Measurements from ENCODE around the gene ZFAND2B. TPM values are rescaled to one million over a fixed set of nuclear protein-coding genes. Genes with fewer than 3 reads are reported as not detected.

ZFAND2B gene
- total and polyA plus RNA-seq, 2 experiments from 2014 or later, result 16.3 to 30.0 TPM

DNA sequence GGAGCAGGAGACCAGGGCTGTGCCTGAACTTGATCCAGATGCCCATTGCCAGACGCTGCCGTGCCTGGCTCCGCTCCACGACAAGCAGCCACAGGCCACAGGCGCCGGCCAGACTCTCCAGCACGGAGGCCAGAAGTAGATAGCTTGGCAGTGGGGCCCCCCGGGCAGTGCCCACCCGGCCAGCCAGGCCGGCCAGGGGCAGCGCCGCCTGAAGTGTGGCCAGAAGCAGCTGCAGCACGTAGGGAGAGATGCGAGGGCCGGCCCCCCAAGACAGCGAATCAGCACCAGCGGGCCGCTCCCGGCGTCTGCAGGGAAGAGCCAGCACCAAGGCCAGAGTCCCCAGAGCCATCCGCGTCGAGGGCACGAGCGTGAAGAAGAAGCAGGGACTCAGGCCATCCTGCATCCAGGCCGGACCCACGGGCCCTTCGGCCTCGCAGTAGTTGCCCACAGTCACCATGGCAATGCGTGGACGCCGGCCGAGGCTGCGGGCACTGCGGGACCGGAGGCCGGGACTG is 11.7 kb downstream of the ZFAND2B start:
- peak overlapping the region; percentile 81; the same call in 1 of the 2 replicates for H2AFZ ChIP-seq
- H3K4me1 Mint-ChIP-seq, result peaks cover 21% of the 10 kb centered on the region
- H3K36me3 ChIP-seq (ENCODE audit: insufficient read depth), result peaks cover 5% of the 10 kb centered on the region; the same call in 1 of the 2 replicates

DNA sequence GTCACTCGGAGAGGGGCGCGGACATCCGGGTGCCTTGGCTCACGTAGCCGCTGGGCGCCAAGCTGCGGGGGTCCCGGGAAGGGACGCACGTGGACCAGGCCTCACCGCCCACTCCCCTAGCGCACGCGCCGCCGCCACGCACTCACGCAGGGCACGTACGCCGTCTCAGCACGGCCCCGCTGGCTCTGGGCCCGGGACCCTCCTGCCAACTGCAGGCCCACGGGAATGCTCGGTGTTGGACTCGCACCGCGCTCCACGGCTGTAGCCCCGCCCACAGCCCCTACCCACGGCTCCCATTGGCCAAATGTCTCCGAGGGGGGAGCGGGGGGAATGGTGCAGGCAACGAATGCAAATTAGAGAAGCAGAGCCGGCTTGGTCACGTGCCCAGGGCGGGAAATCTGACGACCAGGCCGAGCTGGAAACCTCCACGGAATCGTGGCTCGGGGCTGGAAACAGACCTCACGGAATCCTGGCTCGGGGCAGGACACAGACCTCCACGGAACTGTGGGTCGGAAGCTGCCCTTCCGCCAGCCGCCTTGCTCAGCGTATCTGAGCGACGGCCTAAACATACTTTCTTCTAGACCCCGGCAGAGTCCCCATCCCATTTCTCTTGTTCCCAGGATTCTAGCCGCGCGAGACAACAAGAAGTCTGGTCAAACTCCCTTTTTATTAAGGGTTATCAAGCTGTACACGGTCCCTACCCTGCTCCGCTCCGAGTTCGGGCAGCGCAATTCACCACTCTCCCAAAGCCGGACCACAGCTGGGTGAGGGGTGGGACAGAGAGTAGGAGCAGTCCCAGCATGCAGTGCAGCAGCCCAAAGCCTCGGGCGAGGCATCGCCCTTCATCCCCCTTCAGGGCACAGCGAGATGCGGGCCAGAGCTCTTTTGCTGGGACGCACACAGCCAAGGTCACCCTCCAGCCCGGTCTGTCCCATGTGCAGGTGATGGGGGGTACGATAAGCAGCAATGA is 12.4 kb downstream of the ZFAND2B start, which contains the start of gene ABCB6:
ABCB6 (minus strand) TSS at position 227 of the 970 bp plus-strand sequence. CDS start 285 bp downstream, outside the sequence.
- no peaks in the 10 kb centered on the region for H3K9me2 ChIP-seq (ENCODE audit: insufficient read depth)
- no peaks in the 10 kb centered on the region for H3K79me2 ChIP-seq (replicated peaks; ENCODE audit: insufficient read depth)
- peaks cover 17% of the 10 kb centered on the region for H3K4me1 ChIP-seq (ENCODE audit: insufficient read depth)
- peak within 1 kb of the TSS; percentile 90 for H3K4me2 ChIP-seq
- H3K27me3 Mint-ChIP-seq (ENCODE audit: insufficient read depth, low read depth, poor library complexity), result peaks cover 14% of the 10 kb centered on the region
- peak within 1 kb of the TSS; percentile 90 for H3K4me3 Mint-ChIP-seq
- peaks cover 45% of the 10 kb centered on the region for H3K36me3 Mint-ChIP-seq (ENCODE audit: low read depth)
- H3K9me3 Mint-ChIP-seq, result no peaks in the 10 kb centered on the region
- H3F3A ChIP-seq (replicated peaks; ENCODE audit: low read depth), result peaks cover 9% of the 10 kb centered on the region; the same call in 1 of the 2 replicates
- no peaks in the 10 kb centered on the region for H3K27me3 ChIP-seq (ENCODE audit: insufficient read depth)
- peak within 1 kb of the TSS; percentile 80; the same call in 1 of the 2 replicates for H3K27ac ChIP-seq (ENCODE audit: low read depth)
- H3K4me1 Mint-ChIP-seq, result peaks cover 21% of the 10 kb centered on the region
- H4K20me1 ChIP-seq (replicated peaks; ENCODE audit: insufficient read depth), result no peaks in the 10 kb centered on the region; the same call in 1 of the 2 replicates
- ATAC-seq (peak; percentile 73), DNase-seq (ENCODE audit: low spot score) (peak; percentile 95)
- H2AFZ ChIP-seq, result peak within 1 kb of the TSS; percentile 81; the same call in 1 of the 2 replicates
- peaks cover 5% of the 10 kb centered on the region; the same call in 1 of the 2 replicates for H3K36me3 ChIP-seq (ENCODE audit: insufficient read depth)
- peak within 1 kb of the TSS; percentile 95 for H3K27ac Mint-ChIP-seq
- H3K4me3 ChIP-seq, result peak within 1 kb of the TSS; percentile 81
- TF ChIP-seq NANOG (IDR thresholded peaks at IDR 0.05; ENCODE audit: borderline replicate concordance) (no peak), POLR2AphosphoS5 (IDR thresholded peaks at IDR 0.05; ENCODE audit: low read depth) (peak; percentile 84), EZH2 (IDR thresholded peaks at IDR 0.05; ENCODE audit: low read depth, unreplicated experiment) (no peak), ZNF114 (CRISPR knock-in tag; IDR thresholded peaks at IDR 0.05) (no peak), JUNB (IDR thresholded peaks at IDR 0.05; ENCODE audit: unreplicated experiment) (no peak)
- TF ChIP-seq, protein P1, sequence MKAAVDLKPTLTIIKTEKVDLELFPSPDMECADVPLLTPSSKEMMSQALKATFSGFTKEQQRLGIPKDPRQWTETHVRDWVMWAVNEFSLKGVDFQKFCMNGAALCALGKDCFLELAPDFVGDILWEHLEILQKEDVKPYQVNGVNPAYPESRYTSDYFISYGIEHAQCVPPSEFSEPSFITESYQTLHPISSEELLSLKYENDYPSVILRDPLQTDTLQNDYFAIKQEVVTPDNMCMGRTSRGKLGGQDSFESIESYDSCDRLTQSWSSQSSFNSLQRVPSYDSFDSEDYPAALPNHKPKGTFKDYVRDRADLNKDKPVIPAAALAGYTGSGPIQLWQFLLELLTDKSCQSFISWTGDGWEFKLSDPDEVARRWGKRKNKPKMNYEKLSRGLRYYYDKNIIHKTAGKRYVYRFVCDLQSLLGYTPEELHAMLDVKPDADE (IDR thresholded peaks at IDR 0.05), result peak; percentile 24; the same call in 1 of the 2 replicates

More for the DNA sequence above, 11.7 kb downstream of the ZFAND2B start:
- peak overlapping the region; percentile 90 for H3K4me2 ChIP-seq
- H3K27me3 ChIP-seq (ENCODE audit: insufficient read depth), result no peaks in the 10 kb centered on the region
- H3K36me3 Mint-ChIP-seq (ENCODE audit: low read depth), result peaks cover 42% of the 10 kb centered on the region
- TF ChIP-seq REST (IDR thresholded peaks at IDR 0.05; ENCODE audit: unreplicated experiment) (peak; percentile 71), ZNF331 (CRISPR knock-in tag; IDR thresholded peaks at IDR 0.05; ENCODE audit: low read depth) (no peak)
- ATAC-seq (peak; percentile 81), DNase-seq (ENCODE audit: low spot score) (peak; percentile 85)
- H3K4me3 Mint-ChIP-seq, result peak overlapping the region; percentile 90
- peaks cover 15% of the 10 kb centered on the region for H3K27me3 Mint-ChIP-seq (ENCODE audit: insufficient read depth, low read depth, poor library complexity)
- peaks cover 17% of the 10 kb centered on the region for H3K4me1 ChIP-seq (ENCODE audit: insufficient read depth)
- no peaks in the 10 kb centered on the region for H3K9me3 Mint-ChIP-seq
- H3K27ac ChIP-seq (ENCODE audit: low read depth), result no peak overlapping the region
- peaks cover 9% of the 10 kb centered on the region; the same call in 1 of the 2 replicates for H3F3A ChIP-seq (replicated peaks; ENCODE audit: low read depth)
- H3K4me3 ChIP-seq, result peak overlapping the region; percentile 81
- H3K79me2 ChIP-seq (replicated peaks; ENCODE audit: insufficient read depth), result no peaks in the 10 kb centered on the region
- no peaks in the 10 kb centered on the region; the same call in 1 of the 2 replicates for H4K20me1 ChIP-seq (replicated peaks; ENCODE audit: insufficient read depth)
- peak overlapping the region; percentile 95 for H3K27ac Mint-ChIP-seq
- H3K9me2 ChIP-seq (ENCODE audit: insufficient read depth), result no peaks in the 10 kb centered on the region

Data from GM23338 (cell line).